DOHH2 (cell line): ENCODE measurements around the gene RBM47.
"Not testable (repeated sequence)": the region's sequence is repeated elsewhere in the genome, so short reads cannot be mapped to it uniquely, and the experiment has no call there.

Experiments used
- H3F3A ChIP-seq: fragments of 200-600 bp; sonication (generic), shearing (Covaris generic); 2 replicates; pipeline ENCODE4 v1.6.0; 2016; ENCODE audit warnings: antibody characterized with exemption, mild to moderate bottlenecking; ENCODE audit not compliant: control insufficient read depth, insufficient read depth
- H3K27ac ChIP-seq: fragments of 200-600 bp; sonication (generic); 2 replicates; pipeline ENCODE4 v1.5.1; 2014; ENCODE audit warnings: low read depth, mild to moderate bottlenecking, low read length, moderate library complexity
- H3K27me3 ChIP-seq: fragments of 200-600 bp; sonication (generic); 2 replicates; pipeline ENCODE4 v1.6.1; 2014; ENCODE audit warnings: mild to moderate bottlenecking, low read length, mixed read lengths; ENCODE audit not compliant: control insufficient read depth
- H3K36me3 ChIP-seq: fragments of 200-600 bp; sonication (generic); 2 replicates; pipeline ENCODE4 v1.6.1; 2014; ENCODE audit warnings: mild to moderate bottlenecking, low read length, moderate library complexity, mixed read lengths; ENCODE audit not compliant: control insufficient read depth
- H3K4me1 ChIP-seq: fragments of 200-600 bp; sonication (generic); 2 replicates; pipeline ENCODE4 v1.6.1; 2014; ENCODE audit warnings: mild to moderate bottlenecking, low read length, mixed read lengths; ENCODE audit not compliant: control insufficient read depth
- H3K4me2 ChIP-seq: fragments of 200-600 bp; sonication (generic); 2 replicates; pipeline ENCODE4 v1.6.0; 2014; ENCODE audit warnings: mild to moderate bottlenecking, low read length, moderate library complexity
- H3K4me3 ChIP-seq: fragments of 200-600 bp; sonication (generic); 2 replicates; pipeline ENCODE4 v1.5.1; 2014; ENCODE audit warnings: mild to moderate bottlenecking, low read length, mixed read lengths
- H3K79me2 ChIP-seq: fragments of 200-600 bp; sonication (generic); 2 replicates; pipeline ENCODE4 v1.6.1; 2014; ENCODE audit warnings: mild to moderate bottlenecking, low read length, mixed read lengths; ENCODE audit not compliant: control insufficient read depth
- H3K9me2 ChIP-seq: fragments of 200-600 bp; sonication (generic); replicated peaks from 2 replicates; pipeline ENCODE4 v1.6.1; 2014; ENCODE audit warnings: mild to moderate bottlenecking, low read length, mixed read lengths; ENCODE audit not compliant: control insufficient read depth
- H3K9me3 ChIP-seq: fragments of 200-600 bp; sonication (generic); 2 replicates; pipeline ENCODE4 v1.6.1; 2014; ENCODE audit warnings: antibody characterized with exemption, low read length, mixed read lengths; ENCODE audit not compliant: control insufficient read depth, insufficient read depth
- H4K20me1 ChIP-seq: fragments of 200-600 bp; sonication (generic); 2 replicates; pipeline ENCODE4 v1.6.0; 2014; ENCODE audit warnings: low read depth, mild to moderate bottlenecking, antibody characterized with exemption, low read length, moderate library complexity; ENCODE audit not compliant: control insufficient read depth, insufficient read depth
- CTCF ChIP-seq: fragments of 200-600 bp; sonication (generic); IDR thresholded peaks from one replicate; pipeline ENCODE4 v1.5.1; 2014; ENCODE audit warnings: antibody characterized with exemption, mild to moderate bottlenecking, low read depth, low read length; ENCODE audit not compliant: poor library complexity, severe bottlenecking
- EZH2phosphoT487 ChIP-seq: fragments of 200-600 bp; sonication (generic); IDR thresholded peaks from 2 replicates; pipeline ENCODE4 v1.6.1; 2017; ENCODE audit warnings: borderline replicate concordance, mild to moderate bottlenecking, antibody characterized with exemption, low read length, moderate library complexity, mixed read lengths

Gene RBM47

GRCh38 chr4:40448875-40449274, 180.8 kb downstream of the RBM47 start:
- H3K36me3 ChIP-seq: no peaks in the 10 kb centered on the region
- no peaks in the 10 kb centered on the region for H3K9me3 ChIP-seq
- no peak overlapping the region for H3K27ac ChIP-seq
- no peaks in the 10 kb centered on the region for H3K9me2 ChIP-seq
- no peak overlapping the region for H3K4me3 ChIP-seq
- no peaks in the 10 kb centered on the region for H3K4me1 ChIP-seq
- H3K79me2 ChIP-seq: no peaks in the 10 kb centered on the region
- TF ChIP-seq EZH2phosphoT487 (no peak), CTCF (no peak)
- no peaks in the 10 kb centered on the region for H3F3A ChIP-seq
- H4K20me1 ChIP-seq: no peaks in the 10 kb centered on the region
- H3K27me3 ChIP-seq: peaks cover 2% of the 10 kb centered on the region; the same call in 1 of the 2 replicates
- no peak overlapping the region for H3K4me2 ChIP-seq

- Histone ChIP-seq H3K27ac (no peak overlapping the region), H3K79me2 (no peaks in the 10 kb centered on the region)
- TF ChIP-seq EZH2phosphoT487 (no peak), CTCF (no peak)
Observed at GRCh38 chr4:40446839-40447238, 182.8 kb downstream of the RBM47 start.

GRCh38 chr4:40446261-40446750, 183.4 kb downstream of the RBM47 start:
- H3K27ac ChIP-seq, H4K20me1 ChIP-seq: not testable (repeated sequence)

More at GRCh38 chr4:40446839-40447238, 182.8 kb downstream of the RBM47 start:
- Histone ChIP-seq H3K4me3 (no peak overlapping the region), H3K9me2 (no peaks in the 10 kb centered on the region), H3K9me3 (no peaks in the 10 kb centered on the region), H3F3A (no peaks in the 10 kb centered on the region), H3K27me3 (peaks cover 2% of the 10 kb centered on the region; the same call in 1 of the 2 replicates), H3K4me2 (no peak overlapping the region), H4K20me1 (no peaks in the 10 kb centered on the region), H3K36me3 (no peaks in the 10 kb centered on the region), H3K4me1 (no peaks in the 10 kb centered on the region)

GRCh38 chr4:40445671-40446070, 184.0 kb downstream of the RBM47 start:
- no peaks in the 10 kb centered on the region for H3K9me2 ChIP-seq
- H4K20me1 ChIP-seq: no peaks in the 10 kb centered on the region
- H3K9me3 ChIP-seq: no peaks in the 10 kb centered on the region
- no peak overlapping the region for H3K4me3 ChIP-seq
- H3K27me3 ChIP-seq: peaks cover 2% of the 10 kb centered on the region; the same call in 1 of the 2 replicates
- H3K4me2 ChIP-seq: no peak overlapping the region
- TF ChIP-seq EZH2phosphoT487: no peak
- no peak for TF ChIP-seq CTCF
- no peaks in the 10 kb centered on the region for H3K4me1 ChIP-seq
- no peaks in the 10 kb centered on the region for H3F3A ChIP-seq
- no peaks in the 10 kb centered on the region for H3K36me3 ChIP-seq
- no peaks in the 10 kb centered on the region for H3K79me2 ChIP-seq
- no peak overlapping the region for H3K27ac ChIP-seq

More at GRCh38 chr4:40446261-40446750, 183.4 kb downstream of the RBM47 start:
- not testable (repeated sequence) for H3K9me2 ChIP-seq, H3K9me3 ChIP-seq, H3K36me3 ChIP-seq, H3K4me3 ChIP-seq, H3K4me1 ChIP-seq, H3K4me2 ChIP-seq, H3K27me3 ChIP-seq, H3F3A ChIP-seq, H3K79me2 ChIP-seq
